ENCODE measurements around the gene IRF4. TPM values are rescaled to one million over a fixed set of nuclear protein-coding genes. Genes with fewer than 3 reads are reported as not detected.

IRF4 gene
- total and polyA plus RNA-seq, 11 donors: 0.08 to 4.4 (median 0.30) TPM; not detected in 1

- WGBS, 4 donors: 83 to 88% (median 86%) methylated on average over 8 of the region's 8 CpGs
- DNase-seq: no peak
- H3K4me1 ChIP-seq: peaks cover 0 to 10% (median 5%) of the 10 kb centered on the region in 12 donors
- no peak overlapping the region for H3K4me3 ChIP-seq
- no peaks in the 10 kb centered on the region for H3K9me3 ChIP-seq
- H3K36me3 ChIP-seq: no peaks in the 10 kb centered on the region
- H3K27me3 ChIP-seq: peaks cover 0 to 71% (median 27%) of the 10 kb centered on the region in 9 donors
- no peak for ATAC-seq
- no peak overlapping the region for H3K27ac ChIP-seq
- intact Hi-C loops (cut with DNase I): loop anchor here in 2 of 10 donors (5.0 kb wide), 1 partner anchor 186 kb away; no protein-coding TSS in a partner anchor
- TF ChIP-seq, protein P1, sequence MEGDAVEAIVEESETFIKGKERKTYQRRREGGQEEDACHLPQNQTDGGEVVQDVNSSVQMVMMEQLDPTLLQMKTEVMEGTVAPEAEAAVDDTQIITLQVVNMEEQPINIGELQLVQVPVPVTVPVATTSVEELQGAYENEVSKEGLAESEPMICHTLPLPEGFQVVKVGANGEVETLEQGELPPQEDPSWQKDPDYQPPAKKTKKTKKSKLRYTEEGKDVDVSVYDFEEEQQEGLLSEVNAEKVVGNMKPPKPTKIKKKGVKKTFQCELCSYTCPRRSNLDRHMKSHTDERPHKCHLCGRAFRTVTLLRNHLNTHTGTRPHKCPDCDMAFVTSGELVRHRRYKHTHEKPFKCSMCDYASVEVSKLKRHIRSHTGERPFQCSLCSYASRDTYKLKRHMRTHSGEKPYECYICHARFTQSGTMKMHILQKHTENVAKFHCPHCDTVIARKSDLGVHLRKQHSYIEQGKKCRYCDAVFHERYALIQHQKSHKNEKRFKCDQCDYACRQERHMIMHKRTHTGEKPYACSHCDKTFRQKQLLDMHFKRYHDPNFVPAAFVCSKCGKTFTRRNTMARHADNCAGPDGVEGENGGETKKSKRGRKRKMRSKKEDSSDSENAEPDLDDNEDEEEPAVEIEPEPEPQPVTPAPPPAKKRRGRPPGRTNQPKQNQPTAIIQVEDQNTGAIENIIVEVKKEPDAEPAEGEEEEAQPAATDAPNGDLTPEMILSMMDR (IDR thresholded peaks at IDR 0.05): no peak
- no peak for TF ChIP-seq POLR2A (IDR thresholded peaks at IDR 0.05)
Measured at GRCh38 chr6:373031-373430, 18.5 kb upstream of the IRF4 start.

DNA sequence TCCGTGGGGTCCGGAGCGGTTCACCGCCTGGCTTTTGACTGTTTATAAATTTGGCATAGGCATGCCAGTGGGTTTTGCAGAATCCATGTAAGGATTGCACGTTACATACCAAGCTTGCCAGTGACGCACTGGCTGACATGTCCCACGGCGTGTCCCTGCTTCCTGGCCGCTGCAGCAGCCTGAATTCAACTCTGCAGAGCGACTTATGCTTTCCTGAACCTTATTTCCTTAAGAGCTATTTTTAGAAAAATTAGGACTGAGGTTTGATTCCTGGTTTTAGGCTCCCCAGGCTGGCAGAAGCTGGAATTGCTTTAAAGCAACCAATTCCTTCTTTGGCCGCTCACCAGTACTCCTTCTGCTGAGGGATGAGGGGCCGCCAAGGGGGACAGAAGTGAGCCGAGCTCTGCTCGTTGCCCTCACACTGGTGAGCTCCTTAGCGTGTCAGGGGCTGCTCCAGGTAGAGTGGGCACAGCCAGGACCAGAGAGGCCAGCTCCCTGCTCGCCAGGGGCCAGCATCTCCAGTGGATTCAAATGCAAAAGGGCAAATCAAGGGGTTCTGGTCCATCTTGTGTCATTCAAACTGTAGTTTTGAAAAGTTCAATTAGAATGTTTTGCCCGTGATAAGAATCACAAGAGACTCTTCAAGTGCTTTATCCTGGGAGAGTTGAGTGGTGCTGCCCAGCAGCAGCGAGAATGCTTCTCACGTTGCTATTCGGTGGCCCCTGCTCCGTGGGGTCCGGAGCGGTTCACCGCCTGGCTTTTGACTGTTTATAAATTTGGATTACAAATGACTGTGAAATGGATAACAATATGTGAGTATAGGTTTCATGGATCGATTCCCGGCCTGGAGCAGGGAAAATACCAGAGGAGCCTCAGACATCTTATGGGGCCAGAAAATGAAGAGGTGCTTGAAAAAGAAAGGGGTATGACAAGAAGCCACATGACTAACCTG lies 17.5 kb upstream of the IRF4 start:
- TF ChIP-seq, protein P1 (IDR thresholded peaks at IDR 0.05): peak in 9 of 12 donors; percentile 14 to 54 (median 33)
- TF ChIP-seq POLR2A (IDR thresholded peaks at IDR 0.05): no peak
- peak; percentile 31 to 61 (median 35) for ATAC-seq
- H3K4me1 ChIP-seq: peaks cover 0 to 10% (median 5%) of the 10 kb centered on the region in 12 donors
- no peak for DNase-seq
- WGBS, 4 donors: 53 to 60% (median 56%) methylated on average over 26 of the region's 26 CpGs
- intact Hi-C loops (cut with DNase I): loop anchor here in 2 of 10 donors (5.0 kb wide), 1 partner anchor 187 kb away; no protein-coding TSS in a partner anchor
- H3K4me3 ChIP-seq: no peak overlapping the region
- peaks cover 0 to 68% (median 27%) of the 10 kb centered on the region in 9 donors for H3K27me3 ChIP-seq
- H3K9me3 ChIP-seq: no peaks in the 10 kb centered on the region
- no peaks in the 10 kb centered on the region for H3K36me3 ChIP-seq
- H3K27ac ChIP-seq: no peak overlapping the region

DNA sequence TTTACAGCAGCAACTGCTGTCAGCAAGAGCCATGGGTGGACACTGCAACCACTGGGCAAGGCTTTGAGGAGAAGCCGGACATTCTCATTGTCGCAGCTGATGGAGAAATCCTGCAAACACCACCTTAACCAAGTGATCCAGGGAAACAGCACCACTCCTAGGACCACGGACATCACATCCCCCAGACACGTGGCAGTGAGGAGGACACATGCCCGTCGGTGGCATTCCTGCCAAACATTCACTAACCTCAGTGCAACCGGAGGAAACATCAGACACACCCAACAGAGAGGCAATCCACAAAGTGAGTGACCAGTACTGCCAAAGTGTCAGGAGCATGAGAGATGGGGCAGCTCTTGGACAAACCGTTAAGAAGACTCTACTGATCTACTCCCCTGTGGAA lies 16.6 kb upstream of the IRF4 start:
- 75 to 84% (median 80%) methylated on average over 8 of the region's 8 CpGs for WGBS, 4 donors
- intact Hi-C loops (cut with DNase I): loop anchor here in 3 of 10 donors (5.0 kb wide), 1 partner anchor 188 kb away; no protein-coding TSS in a partner anchor
- H3K9me3 ChIP-seq: no peaks in the 10 kb centered on the region
- ATAC-seq (no peak), DNase-seq (no peak)
- peaks cover 0 to 10% (median 5%) of the 10 kb centered on the region in 12 donors for H3K4me1 ChIP-seq
- no peaks in the 10 kb centered on the region for H3K36me3 ChIP-seq
- H3K27me3 ChIP-seq: peaks cover 0 to 75% (median 36%) of the 10 kb centered on the region in 9 donors
- TF ChIP-seq, protein P1 (IDR thresholded peaks at IDR 0.05): no peak
- no peak for TF ChIP-seq POLR2A (IDR thresholded peaks at IDR 0.05)
- H3K27ac ChIP-seq: no peak overlapping the region
- no peak overlapping the region for H3K4me3 ChIP-seq
